K562 (cell line): ENCODE data around the gene NLK. TPM values are rescaled to one million over a fixed set of nuclear protein-coding genes. Genes with fewer than 3 reads are reported as not detected.
"Not testable (repeated sequence)": the region's sequence is repeated elsewhere in the genome, so short reads cannot be mapped to it uniquely, and the experiment has no call there.

ENCODE experiments used
- ATAC-seq: fragments of 200-7000 bp; cut with Tn5 transposase; 3 replicates; pipeline ENCODE4 v1.9.1; 2020; ENCODE audit warnings: moderate library complexity
- BruUV-seq: library from RNA; stranded (reverse); fragments of 400-500 nt; replicated peaks from 2 replicates; lab custom pipeline; 2021; lab: Mats Ljungman, UMichigan
- CTCF ChIA-PET: fragments of 300-600 bp; formaldehyde crosslinking; extraction: SDS; loops from one replicate; lab custom pipeline; 2021; ENCODE audit warnings: low intra/inter-chr PET ratio; lab: Yijun Ruan, JAX
- POLR2A ChIA-PET: fragments of 300-600, 350-650 bp; sonication (Branson Sonifier 250); formaldehyde crosslinking; extraction: SDS; loops from one replicate; lab custom pipeline; 2021; ENCODE audit warnings: antibody characterized with exemption, inconsistent platforms; lab: Yijun Ruan, JAX
- DNase-seq, 4 experiments: peaks; one replicate each; pipeline versions ENCODE4 v3.0.0 to v3.0.0-alpha.2; 2011 to 2018; ENCODE audit warnings: low spot score in 3 of 4, mixed read lengths in 3 of 4; ENCODE audit errors: extremely low read depth in 1 of 4
- FAIRE-seq: peaks from 2 replicates; lab custom pipeline; 2011; peaks lifted over from hg19 to GRCh38; lab: Jason Lieb, UNC
- H2AFZ ChIP-seq: 2 replicates; pipeline ENCODE4 v1.6.0; 2011; ENCODE audit warnings: low read depth, low read length, control low read depth, inconsistent platforms
- H3K27ac ChIP-seq: fragments of 200-600 bp; 3 replicates; pipeline ENCODE4 v1.8.0; 2011; ENCODE audit warnings: low read depth, mild to moderate bottlenecking, control low read depth, inconsistent platforms, low read length, moderate library complexity, mixed read lengths; ENCODE audit errors: extremely low read depth
- H3K27me3 ChIP-seq, 2 experiments: fragments of 300-600 bp in 1 of 2; 2 replicates in 1 of 2; 3 replicates in 1 of 2; pipeline versions ENCODE4 v1.6.0 to v1.8.0; 2011; ENCODE audit warnings: inconsistent platforms in 2 of 2, low read length in 2 of 2, mild to moderate bottlenecking in 1 of 2, mixed read lengths in 1 of 2, moderate library complexity in 1 of 2; ENCODE audit not compliant: control insufficient read depth in 2 of 2, insufficient read depth in 2 of 2
- H3K36me3 ChIP-seq: fragments of 300-600 bp; 3 replicates; pipeline ENCODE4 v1.8.0; 2011; ENCODE audit warnings: mild to moderate bottlenecking, low read length, inconsistent platforms; ENCODE audit not compliant: control insufficient read depth, insufficient read depth
- H3K4me1 ChIP-seq, 2 experiments: fragments of 200-600 bp in 1 of 2; replicated peaks in 1 of 2; 2 replicates in 1 of 2; 3 replicates in 1 of 2; pipeline versions ENCODE4 v1.5.1 to v1.8.0; 2011; ENCODE audit warnings: inconsistent platforms in 2 of 2, low read length in 2 of 2, mild to moderate bottlenecking in 1 of 2, mixed read lengths in 1 of 2, moderate library complexity in 1 of 2; ENCODE audit not compliant: control insufficient read depth in 2 of 2, insufficient read depth in 2 of 2
- H3K4me2 ChIP-seq: 2 replicates; pipeline ENCODE4 v1.6.1; 2011; ENCODE audit warnings: low read length, control low read depth, inconsistent platforms, mixed read lengths; ENCODE audit not compliant: insufficient read depth
- H3K4me3 ChIP-seq: fragments of 200-600 bp; sonication (generic), shearing (Covaris generic); 2 replicates; pipeline ENCODE4 v1.5.1; 2016; ENCODE audit warnings: control low read depth, inconsistent platforms
- H3K79me2 ChIP-seq: fragments of 200-600 bp; 3 replicates; pipeline ENCODE4 v1.8.0; 2011; ENCODE audit warnings: low read length, inconsistent platforms; ENCODE audit not compliant: control insufficient read depth, insufficient read depth
- H3K9ac ChIP-seq, 2 experiments: 2 replicates each; pipeline versions ENCODE4 v1.6.0 to v1.6.1; 2011; ENCODE audit warnings: low read depth in 2 of 2, low read length in 2 of 2, control low read depth in 1 of 2, inconsistent platforms in 1 of 2, mild to moderate bottlenecking in 1 of 2, mixed read lengths in 1 of 2; ENCODE audit not compliant: insufficient read depth in 1 of 2
- H3K9me1 ChIP-seq: one replicate; pipeline ENCODE4 v1.6.0; 2011; ENCODE audit warnings: inconsistent platforms, mild to moderate bottlenecking, low read length, moderate library complexity; ENCODE audit not compliant: control insufficient read depth, insufficient read depth
- H3K9me3 ChIP-seq: replicated peaks from 2 replicates; pipeline ENCODE4 v1.5.1; 2011; ENCODE audit warnings: low read depth, low read length, inconsistent platforms; ENCODE audit not compliant: control insufficient read depth, insufficient read depth
- H4K20me1 ChIP-seq: replicated peaks from 2 replicates; pipeline ENCODE4 v1.6.1; 2011; ENCODE audit warnings: low read length, inconsistent platforms, mixed read lengths; ENCODE audit not compliant: control insufficient read depth, insufficient read depth
- ARID1B ChIP-seq: fragments of 450-650 bp; IDR thresholded peaks from 2 replicates; pipeline ENCODE4 v1.6.1; 2016; ENCODE audit warnings: antibody characterized with exemption, mild to moderate bottlenecking, inconsistent platforms
- CBFA2T2 ChIP-seq: fragments of 450-650 bp; conservative IDR thresholded peaks from 2 replicates; pipeline ENCODE4 v1.6.1; 2017; ENCODE audit warnings: mild to moderate bottlenecking
- CBFA2T3 ChIP-seq: fragments of 450-650 bp; IDR thresholded peaks from 2 replicates; pipeline ENCODE4 v1.6.1; 2017
- COPS2 ChIP-seq: fragments of 450-650 bp; conservative IDR thresholded peaks from 2 replicates; pipeline ENCODE4 v1.6.1; 2016; ENCODE audit warnings: mild to moderate bottlenecking, moderate library complexity
- E2F1 ChIP-seq: sonication (generic); formaldehyde crosslinking; IDR thresholded peaks from 2 replicates; pipeline ENCODE4 v1.8.1; 2023; ENCODE audit warnings: mild to moderate bottlenecking, missing genetic modification reagents, moderate library complexity
- HNRNPH1 ChIP-seq: fragments of 200-400 bp; formaldehyde crosslinking; optimal IDR thresholded peaks from 2 replicates; pipeline ENCODE3; 2017; ENCODE audit warnings: low read depth, mild to moderate bottlenecking, low read length, moderate library complexity
- RAD51 ChIP-seq: fragments of 450-650 bp; IDR thresholded peaks from 2 replicates; pipeline ENCODE4 v1.7.1; 2016; ENCODE audit warnings: low read depth, mild to moderate bottlenecking, borderline replicate concordance
- SMARCA4 ChIP-seq: fragments of 450-650 bp; IDR thresholded peaks from 2 replicates; pipeline ENCODE4 v1.6.1; 2016
- TAL1 ChIP-seq: fragments of 450-650 bp; IDR thresholded peaks from 2 replicates; pipeline ENCODE4 v1.6.1; 2016; ENCODE audit warnings: mild to moderate bottlenecking
- TBL1XR1 ChIP-seq, 2 experiments: IDR thresholded peaks; 2 replicates each; pipeline ENCODE4 v1.6.1; 2012; ENCODE audit warnings: improper control_type of control experiment in 2 of 2, low read length in 2 of 2, mild to moderate bottlenecking in 1 of 2
- TCF7L2 ChIP-seq: fragments of 150-350 bp; IDR thresholded peaks from 2 replicates; pipeline ENCODE4 v1.6.1; 2016; ENCODE audit warnings: low read depth, mild to moderate bottlenecking, low read length, moderate library complexity
- WGBS: fragments of 100-300 bp; shearing (Covaris generic); methylation state at CpG from one replicate; pipeline ENCODE4 v1.1.6; 2016; ENCODE audit warnings: low coverage, mixed read lengths; ENCODE audit not compliant: insufficient coverage; ENCODE audit errors: missing lambda C conversion rate; 5-methylcytosine and 5-hydroxymethylcytosine counted together
- in situ Hi-C: fragments of 300-500 bp; cut with MboI; formaldehyde crosslinking; loops from 4 replicates; pipeline ENCODE4 v1.15.0; 2018; ENCODE audit warnings: inconsistent platforms, mixed read lengths
- intact Hi-C: fragments of 100-400 bp; cut with micrococcal nuclease; formaldehyde crosslinking; loops from 2 replicates; pipeline ENCODE4 v1.14.2; 2022
- polyA plus RNA-seq, 8 experiments: library from polyadenylated mRNA; depleted of rRNA in 4 of 8; stranded (reverse) in 5 of 8; unstranded in 3 of 8; fragments of >200 nt; fragmentation: Nextera tagmentation in 2 of 8; fragmentation: Illumina TruSeq in 1 of 8; extraction: Ambion mirVana in 2 of 8; extraction: Trizol in 1 of 8; gene quantifications; 2 replicates each; pipeline versions ENCODE4 v1.2.1 to v1.2.3, GENCODE V29; 2011 to 2014; ENCODE audit warnings: inconsistent platforms in 1 of 8, missing spikeins in 1 of 8
- total RNA-seq, 7 experiments: library from RNA; depleted of rRNA in 6 of 7; stranded (reverse); fragments of >200 nt in 6 of 7; fragmentation: Illumina TruSeq in 2 of 7; extraction: Trizol in 2 of 7; gene quantifications; 2 replicates each; pipeline versions ENCODE4 v1.2.1 to v1.2.3, GENCODE V29; 2011 to 2021; ENCODE audit warnings: low replicate concordance in 1 of 7

Gene NLK
- total and polyA plus RNA-seq, 9 of the 15 experiments (the other 6 are each of a cell fraction or from before 2014, with no cell fraction given): 10.9 to 59.6 (median 26.7) TPM

- H3K9me3 ChIP-seq, H3K4me3 ChIP-seq, H3K9me1 ChIP-seq, H3K27ac ChIP-seq, CTCF ChIA-PET, intact Hi-C loops, H3K4me2 ChIP-seq, H3K36me3 ChIP-seq, H3K79me2 ChIP-seq, H4K20me1 ChIP-seq, FAIRE-seq, BruUV-seq, H3K27me3 ChIP-seq, DNase-seq, ATAC-seq: not testable (repeated sequence)
- WGBS: 70% methylated on average over 17 of the region's 21 CpGs
- H3K9ac ChIP-seq: peak overlapping the region in 1 of 2 experiments; percentile 45; a peak in 1 of 4 replicates
- POLR2A ChIA-PET: interaction anchor here (0.6 kb wide), 1 partner anchor 8 kb away, joined by 3 read pairs; no protein-coding TSS in a partner anchor
- TF ChIP-seq TAL1 (peak; percentile 43), CBFA2T3 (peak; percentile 70), ARID1B (peak; percentile 51), CBFA2T2 (peak; percentile 60)
- peak overlapping the region; percentile 61; the same call in 1 of the 2 replicates for H2AFZ ChIP-seq
- in situ Hi-C loops: loop anchor here (10.0 kb wide), 1 partner anchor 434 kb away; the partner anchor contains the start of gene NOS2
- H3K4me1 ChIP-seq: peaks cover 9 to 16% of the 10 kb centered on the region in 2 experiments; a peak in 4 of 5 replicates
These were observed 196.2 kb downstream of the NLK start for GRCh38 chr17:28238547-28239270.

- BruUV-seq: no TSS peak
- Histone ChIP-seq H3K4me2 (no peak overlapping the region), H3K9me1 (peaks cover 3% of the 10 kb centered on the region), H3K36me3 (no peaks in the 10 kb centered on the region), H3K27me3 (no peaks in the 10 kb centered on the region), H3K4me3 (no peak overlapping the region), H3K4me1 (peaks cover 9 to 16% of the 10 kb centered on the region in 2 experiments; a peak in 4 of 5 replicates), H3K27ac (no peak overlapping the region), H3K9me3 (no peaks in the 10 kb centered on the region; the same call in 1 of the 2 replicates), H2AFZ (peak overlapping the region; percentile 61), H4K20me1 (no peaks in the 10 kb centered on the region), H3K79me2 (no peaks in the 10 kb centered on the region), H3K9ac (no peak overlapping the region)
- POLR2A ChIA-PET: interaction anchor here (0.6 kb wide), 1 partner anchor 9 kb away, joined by 3 read pairs; no protein-coding TSS in a partner anchor
- ATAC-seq (peak; percentile 54; the same call in 1 of the 3 replicates), DNase-seq (no peak), FAIRE-seq (no peak)
- intact Hi-C loops (no loop called here), in situ Hi-C loops (loop anchor here (10.0 kb wide), 1 partner anchor 434 kb away; the partner anchor contains the start of gene NOS2)
- CTCF ChIA-PET: no interaction called here
- TF ChIP-seq TBL1XR1 (IDR thresholded peaks at IDR 0.05; ENCODE audit: low read length in 2 of 2) (no peak), TCF7L2 (no peak), RAD51 (no peak), HNRNPH1 (no peak), SMARCA4 (0 out of 2 replicates have a peak, but pooled peaks have one; percentile 17), CBFA2T3 (peak; percentile 2; the same call in 1 of the 2 replicates), E2F1 (CRISPR knock-in tag) (no peak), COPS2 (no peak)
- 39% methylated on average over 3 of the region's 3 CpGs for WGBS
These were observed 196.8 kb downstream of the NLK start for GRCh38 chr17:28239271-28239624.
